Tibial nerve (tissue), 4 donors: Measurements from ENCODE around the gene SCPEP1. TPM values are rescaled to one million over a fixed set of nuclear protein-coding genes. Genes with fewer than 3 reads are reported as not detected.

ENCODE experiments used
- DNase-seq, 2 donors: peaks; one replicate each; pipeline ENCODE4 v3.0.0-alpha.2; 2019; ENCODE audit warnings: low spot score in 2 of 2
- H3K27ac ChIP-seq, 4 donors: fragments of 200-600 bp; sonication (generic) in 3 of 4; one replicate each; pipeline ENCODE4 v1.5.1; 2017 to 2019; ENCODE audit warnings: mild to moderate bottlenecking in 1 of 4
- H3K27me3 ChIP-seq, 2 donors: fragments of 200-600 bp; sonication (generic) in 1 of 2; one replicate each; pipeline versions ENCODE4 v1.5.1 to v1.6.0; 2017 to 2019
- H3K36me3 ChIP-seq, 3 donors: fragments of 200-600 bp; sonication (generic); one replicate each; pipeline ENCODE4 v1.5.1; 2018 to 2019
- H3K4me1 ChIP-seq, 4 donors: fragments of 200-600 bp; sonication (generic) in 3 of 4; one replicate each; pipeline ENCODE4 v1.5.1; 2017 to 2019
- H3K4me3 ChIP-seq, 4 donors: fragments of 200-600 bp; sonication (generic) in 3 of 4; one replicate each; pipeline ENCODE4 v1.5.1; 2017 to 2019; ENCODE audit warnings: mild to moderate bottlenecking in 1 of 4, moderate library complexity in 1 of 4
- H3K9me3 ChIP-seq, 4 donors: fragments of 200-600 bp; sonication (generic) in 3 of 4; one replicate each; pipeline ENCODE4 v1.5.1; 2017 to 2019
- EP300 ChIP-seq, 2 donors: sonication (generic); formaldehyde crosslinking; IDR thresholded peaks; one replicate each; pipeline ENCODE4 v1.6.1; 2017; ENCODE audit warnings: antibody characterized with exemption in 2 of 2, mild to moderate bottlenecking in 1 of 2
- POLR2A ChIP-seq, 2 donors: fragments of 450-650 bp; IDR thresholded peaks; one replicate each; pipeline ENCODE4 v1.6.1; 2017; ENCODE audit warnings: antibody characterized with exemption in 2 of 2, mild to moderate bottlenecking in 2 of 2, moderate library complexity in 2 of 2
- WGBS, 2 donors: methylation state at CpG; one replicate each; pipeline ENCODE4 v1.1.5; 2018; 5-methylcytosine and 5-hydroxymethylcytosine counted together
- total RNA-seq, 4 donors: library from RNA; depleted of rRNA; stranded (reverse); fragments of >200 nt; gene quantifications; one replicate each; pipeline ENCODE4 v1.1.0, GENCODE V29; 2016
- TF ChIP-seq, protein P1 (sequence below), 5 experiments: fragments of 200-600 bp in 3 of 5; fragments of 450-650 bp in 2 of 5; sonication (generic) in 3 of 5; IDR thresholded peaks; one replicate each; pipeline ENCODE4 v1.5.1; 2016 to 2019; ENCODE audit warnings: antibody characterized with exemption in 5 of 5, mild to moderate bottlenecking in 3 of 5, moderate library complexity in 2 of 5

Gene SCPEP1
- total RNA-seq, 4 donors from 2014 or later: 50.5 to 70.6 (median 57.2) TPM

DNA sequence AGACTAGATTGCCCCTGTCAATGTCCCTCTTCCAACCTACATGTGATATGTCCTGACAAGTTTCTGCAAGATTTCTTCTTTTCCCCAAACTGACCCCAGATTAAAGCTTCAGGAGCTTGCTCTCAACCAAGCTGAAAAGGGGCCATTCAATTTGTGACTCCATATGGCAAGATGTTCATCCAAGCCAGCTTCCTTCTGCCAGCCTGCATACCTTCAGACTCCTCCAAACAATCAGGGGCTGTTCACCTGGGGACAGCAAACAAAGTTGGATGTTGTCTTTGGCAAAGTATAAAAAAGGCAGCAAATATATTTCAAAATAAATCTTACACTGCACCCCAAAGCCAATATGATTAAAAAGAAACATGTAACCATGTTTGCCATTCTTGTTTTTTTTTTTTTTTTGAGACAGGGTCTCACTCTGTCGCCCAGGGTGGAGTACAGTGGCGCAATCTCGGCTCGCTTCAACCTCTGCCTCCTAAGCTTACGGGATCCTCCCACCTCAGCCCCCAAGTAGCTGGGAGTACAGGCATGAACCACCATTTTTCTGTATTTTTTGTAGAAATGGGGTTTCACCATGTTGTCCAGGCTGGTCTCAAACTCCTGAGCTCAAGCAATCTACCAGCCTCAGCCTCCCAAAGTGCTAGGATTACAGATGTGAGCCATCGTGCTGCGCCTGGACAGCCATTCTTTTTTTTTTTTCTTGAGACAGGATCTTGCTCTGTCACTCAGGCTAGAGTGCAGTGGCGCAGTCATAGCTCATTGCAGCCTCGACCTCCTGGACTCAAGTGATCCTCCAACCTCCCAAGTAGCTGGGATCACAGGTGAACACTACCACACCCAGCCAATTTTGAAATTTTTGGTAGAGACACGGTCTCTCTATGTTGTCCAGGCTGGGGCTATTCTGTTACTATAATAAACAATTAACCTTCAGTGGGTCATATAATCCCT lies 57.1 kb downstream of the SCPEP1 start:
- no peaks in the 10 kb centered on the region for H3K9me3 ChIP-seq
- H3K4me3 ChIP-seq: no peak overlapping the region
- TF ChIP-seq, protein P1, sequence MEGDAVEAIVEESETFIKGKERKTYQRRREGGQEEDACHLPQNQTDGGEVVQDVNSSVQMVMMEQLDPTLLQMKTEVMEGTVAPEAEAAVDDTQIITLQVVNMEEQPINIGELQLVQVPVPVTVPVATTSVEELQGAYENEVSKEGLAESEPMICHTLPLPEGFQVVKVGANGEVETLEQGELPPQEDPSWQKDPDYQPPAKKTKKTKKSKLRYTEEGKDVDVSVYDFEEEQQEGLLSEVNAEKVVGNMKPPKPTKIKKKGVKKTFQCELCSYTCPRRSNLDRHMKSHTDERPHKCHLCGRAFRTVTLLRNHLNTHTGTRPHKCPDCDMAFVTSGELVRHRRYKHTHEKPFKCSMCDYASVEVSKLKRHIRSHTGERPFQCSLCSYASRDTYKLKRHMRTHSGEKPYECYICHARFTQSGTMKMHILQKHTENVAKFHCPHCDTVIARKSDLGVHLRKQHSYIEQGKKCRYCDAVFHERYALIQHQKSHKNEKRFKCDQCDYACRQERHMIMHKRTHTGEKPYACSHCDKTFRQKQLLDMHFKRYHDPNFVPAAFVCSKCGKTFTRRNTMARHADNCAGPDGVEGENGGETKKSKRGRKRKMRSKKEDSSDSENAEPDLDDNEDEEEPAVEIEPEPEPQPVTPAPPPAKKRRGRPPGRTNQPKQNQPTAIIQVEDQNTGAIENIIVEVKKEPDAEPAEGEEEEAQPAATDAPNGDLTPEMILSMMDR (IDR thresholded peaks at IDR 0.05): no peak
- TF ChIP-seq POLR2A (IDR thresholded peaks at IDR 0.05) (no peak), EP300 (IDR thresholded peaks at IDR 0.05) (no peak)
- WGBS, 2 donors: 83 to 86% methylated on average over 10 of the region's 10 CpGs
- H3K27ac ChIP-seq: peak overlapping the region in 1 of 4 donors; percentile 47
- peaks cover 0 to 19% (median 2%) of the 10 kb centered on the region in 4 donors for H3K4me1 ChIP-seq
- DNase-seq: no peak
- H3K27me3 ChIP-seq: peaks cover 0 to 14% of the 10 kb centered on the region in 2 donors
- H3K36me3 ChIP-seq: no peaks in the 10 kb centered on the region

DNA sequence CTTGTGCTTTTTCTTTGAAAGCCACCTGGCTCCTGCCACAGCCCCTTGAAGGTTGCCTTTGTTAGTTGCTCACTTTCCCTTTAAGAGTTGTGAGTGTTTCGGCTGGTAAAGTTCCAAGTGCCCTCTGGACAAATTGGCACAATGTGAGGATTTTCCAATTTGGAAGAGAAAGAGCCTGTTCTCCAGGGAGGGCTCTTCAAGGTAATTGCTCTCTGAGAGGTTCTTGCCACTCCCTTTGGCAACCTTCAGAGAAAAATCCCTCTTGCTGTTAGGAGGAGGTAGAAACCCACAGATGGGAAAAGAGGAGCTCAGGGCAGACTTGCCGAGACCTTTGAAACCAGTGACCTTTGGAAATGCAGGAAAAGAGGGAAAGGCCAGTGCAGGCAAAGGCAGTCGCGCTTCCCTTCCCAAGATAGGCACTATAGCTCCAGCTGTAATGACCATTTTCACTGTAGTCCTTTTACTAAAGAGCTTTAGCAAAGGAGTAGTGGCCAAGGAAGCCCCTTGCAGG lies 58.1 kb downstream of the SCPEP1 start:
- H3K9me3 ChIP-seq: no peaks in the 10 kb centered on the region
- no peak overlapping the region for H3K4me3 ChIP-seq
- H3K4me1 ChIP-seq: peaks cover 0 to 19% (median 2%) of the 10 kb centered on the region in 4 donors
- TF ChIP-seq POLR2A (IDR thresholded peaks at IDR 0.05): no peak
- no peak for TF ChIP-seq EP300 (IDR thresholded peaks at IDR 0.05)
- TF ChIP-seq, protein P1 (IDR thresholded peaks at IDR 0.05): no peak
- 38 to 46% methylated on average over 4 of the region's 4 CpGs for WGBS, 2 donors
- peaks cover 0 to 20% of the 10 kb centered on the region in 2 donors for H3K27me3 ChIP-seq
- DNase-seq: no peak
- H3K36me3 ChIP-seq: no peaks in the 10 kb centered on the region
- H3K27ac ChIP-seq: peak overlapping the region in 2 of 4 donors; percentile 10 to 47

DNA sequence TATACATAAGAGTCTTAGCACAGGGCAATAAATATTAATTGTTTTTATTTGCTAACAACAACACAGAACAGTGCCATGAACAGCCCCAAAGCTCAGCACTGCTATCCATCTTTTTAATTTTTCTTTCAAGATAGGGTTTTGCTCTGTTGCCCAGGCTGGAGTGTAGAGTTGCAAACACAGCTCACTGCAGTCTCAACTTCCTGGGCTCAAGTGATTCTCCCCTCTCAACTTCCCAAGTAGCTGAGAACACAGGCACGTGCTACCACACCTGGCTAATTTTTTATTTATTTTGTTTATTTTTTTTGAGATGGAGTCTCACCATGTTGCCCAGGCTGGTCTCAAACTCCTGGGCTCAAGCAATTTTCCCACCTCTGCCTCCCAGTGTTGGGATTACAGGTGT lies 59.5 kb downstream of the SCPEP1 start:
- 74 to 81% methylated on average over 1 of the region's 1 CpG for WGBS, 2 donors
- no peak for TF ChIP-seq EP300 (IDR thresholded peaks at IDR 0.05)
- TF ChIP-seq POLR2A (IDR thresholded peaks at IDR 0.05): no peak
- TF ChIP-seq, protein P1 (IDR thresholded peaks at IDR 0.05): no peak
- no peak overlapping the region for H3K4me3 ChIP-seq
- H3K4me1 ChIP-seq: peaks cover 0 to 19% (median 2%) of the 10 kb centered on the region in 4 donors
- no peaks in the 10 kb centered on the region for H3K36me3 ChIP-seq
- H3K9me3 ChIP-seq: no peaks in the 10 kb centered on the region
- H3K27ac ChIP-seq: no peak overlapping the region
- DNase-seq: no peak
- peaks cover 0 to 20% of the 10 kb centered on the region in 2 donors for H3K27me3 ChIP-seq

DNA sequence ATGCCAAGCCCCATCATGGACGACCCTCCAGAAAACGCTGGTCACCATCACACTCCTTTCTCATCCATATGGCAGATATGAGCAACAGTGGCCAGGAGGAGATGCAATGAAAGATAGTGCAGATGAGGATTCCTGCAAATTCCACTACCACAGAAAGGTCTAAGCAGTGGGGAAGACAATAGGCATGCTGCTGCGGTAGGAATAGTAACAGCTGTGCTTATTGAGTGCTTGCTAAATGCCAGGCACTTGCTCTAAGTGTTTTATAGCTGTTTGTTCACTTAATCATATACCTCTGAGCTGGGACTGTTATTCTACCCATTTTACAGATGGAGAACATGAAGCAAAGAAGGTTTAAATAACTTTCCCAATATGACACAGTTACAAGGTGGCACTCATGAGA lies 60.6 kb downstream of the SCPEP1 start:
- WGBS, 2 donors: 63 to 70% methylated on average over 3 of the region's 3 CpGs
- Histone ChIP-seq H3K27me3 (peaks cover 0 to 26% of the 10 kb centered on the region in 2 donors), H3K9me3 (no peaks in the 10 kb centered on the region), H3K27ac (no peak overlapping the region), H3K4me3 (no peak overlapping the region), H3K4me1 (peaks cover 0 to 19% (median 2%) of the 10 kb centered on the region in 4 donors), H3K36me3 (no peaks in the 10 kb centered on the region)
- no peak for DNase-seq
- TF ChIP-seq EP300 (IDR thresholded peaks at IDR 0.05) (no peak), POLR2A (IDR thresholded peaks at IDR 0.05) (no peak)
- TF ChIP-seq, protein P1 (IDR thresholded peaks at IDR 0.05): no peak

DNA sequence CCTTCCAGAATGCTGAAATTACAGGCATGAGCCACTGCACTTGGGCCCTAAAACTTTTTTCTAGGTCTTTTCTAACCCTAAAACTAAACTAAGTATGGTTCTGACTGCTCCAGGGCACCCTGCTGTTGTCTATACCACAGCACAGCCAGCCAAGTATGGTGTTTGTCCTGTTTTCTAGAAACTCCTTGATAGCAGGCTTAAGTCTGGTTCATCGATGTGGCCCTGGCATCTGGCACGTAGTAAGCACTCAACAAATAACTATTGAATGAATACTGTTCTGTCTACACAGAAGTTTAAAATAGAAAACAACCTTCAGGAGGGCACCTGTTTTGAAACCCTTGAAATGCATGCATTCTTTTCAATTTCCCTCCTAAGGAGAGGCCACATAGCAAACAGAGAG lies 62.6 kb downstream of the SCPEP1 start:
- Histone ChIP-seq H3K36me3 (no peaks in the 10 kb centered on the region), H3K4me3 (no peak overlapping the region), H3K9me3 (no peaks in the 10 kb centered on the region), H3K27me3 (peaks cover 0 to 47% of the 10 kb centered on the region in 2 donors), H3K27ac (no peak overlapping the region), H3K4me1 (peaks cover 0 to 20% (median 3%) of the 10 kb centered on the region in 4 donors)
- 79 to 86% methylated on average over 2 of the region's 2 CpGs for WGBS, 2 donors
- DNase-seq: no peak
- TF ChIP-seq, protein P1 (IDR thresholded peaks at IDR 0.05): no peak
- TF ChIP-seq EP300 (IDR thresholded peaks at IDR 0.05) (no peak), POLR2A (IDR thresholded peaks at IDR 0.05) (no peak)
